GM18873 (cell line): ENCODE results near the gene IL1A.

Experiments used
- ATAC-seq: cut with Tn5 transposase; IDR thresholded peaks from one replicate; pipeline ENCODE4 v1.9.1; 2021; ENCODE audit warnings: mild to moderate bottlenecking, moderate library complexity, moderate number of reproducible peaks; ENCODE audit not compliant: unreplicated experiment, low FRiP score

The IL1A gene

DNA sequence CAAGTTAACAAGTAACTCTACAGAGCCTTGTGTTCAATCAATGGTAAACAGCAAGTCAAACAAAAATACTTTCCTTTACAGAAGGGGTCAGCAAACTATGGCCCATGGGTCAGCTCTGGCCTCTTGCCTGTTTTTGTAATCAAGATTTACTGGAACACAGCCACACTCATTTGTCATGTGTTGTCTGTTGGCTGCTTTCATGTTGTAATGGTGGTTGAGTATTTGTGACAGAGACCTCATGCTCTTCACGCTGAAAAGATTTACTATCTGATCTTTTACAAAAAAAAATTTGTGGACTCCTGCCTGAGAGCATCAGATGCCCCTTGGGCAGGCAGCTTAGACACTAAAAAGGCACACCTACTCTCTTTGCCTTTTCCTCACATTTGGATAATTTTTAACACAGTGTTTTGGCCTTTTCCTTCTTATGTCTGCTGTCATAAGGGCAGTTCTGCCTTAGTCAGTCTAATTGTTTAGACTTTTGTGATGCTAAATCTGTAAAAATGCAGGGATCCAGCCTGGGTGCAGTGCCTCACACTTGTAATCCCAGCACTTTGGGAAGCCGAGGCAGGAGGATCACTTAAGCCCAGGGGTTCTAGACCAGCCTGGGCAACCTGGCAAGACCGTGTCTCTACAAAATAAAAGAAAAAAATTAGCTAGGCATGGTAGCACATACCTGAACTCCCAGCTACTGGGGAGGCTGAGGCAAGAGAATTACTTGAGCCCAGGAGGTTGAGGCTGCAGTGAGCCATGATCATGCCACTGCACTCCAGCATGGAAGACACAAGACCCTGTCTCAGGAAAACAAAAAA lies 34.0 kb upstream of the IL1A start:
- no peak for ATAC-seq

- no peak for ATAC-seq
These were observed 32.9 kb upstream of the IL1A start for GRCh38 chr2:112817082-112817689.

- ATAC-seq, result no peak
These were observed 30.0 kb upstream of the IL1A start for GRCh38 chr2:112814278-112814677.

DNA sequence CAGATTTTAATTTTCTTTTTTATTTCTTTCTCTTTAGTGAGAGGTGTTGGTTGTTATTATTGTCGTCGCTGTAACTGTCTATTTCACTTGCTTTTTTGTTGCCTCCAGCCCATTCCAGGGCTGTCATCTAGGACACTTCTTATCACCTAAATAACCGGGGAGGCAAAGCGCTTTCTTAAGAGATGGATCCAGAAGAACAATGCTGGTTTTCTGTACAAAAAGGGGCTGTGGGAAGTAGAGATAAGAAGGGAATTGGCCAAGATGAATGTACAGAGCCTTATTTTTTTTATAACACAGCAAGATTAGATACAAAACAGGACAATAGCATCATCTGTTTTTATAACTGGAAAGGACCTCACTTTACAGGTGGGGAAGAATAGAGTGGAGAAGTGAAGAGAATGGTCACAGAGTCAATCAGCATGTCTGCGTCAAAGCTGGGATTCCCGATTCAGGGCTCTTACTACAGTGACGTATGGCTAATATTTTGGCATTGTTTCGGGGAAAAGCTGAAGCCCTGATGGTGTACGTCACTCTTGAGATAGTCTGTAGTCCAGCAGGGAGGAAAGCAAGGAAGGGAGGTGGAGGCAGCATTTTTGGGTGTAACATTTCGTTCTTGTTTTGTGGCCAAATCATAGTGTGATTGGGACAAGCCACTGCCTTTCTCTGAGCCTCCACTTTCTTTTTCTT lies 29.1 kb upstream of the IL1A start:
- ATAC-seq, result no peak

DNA sequence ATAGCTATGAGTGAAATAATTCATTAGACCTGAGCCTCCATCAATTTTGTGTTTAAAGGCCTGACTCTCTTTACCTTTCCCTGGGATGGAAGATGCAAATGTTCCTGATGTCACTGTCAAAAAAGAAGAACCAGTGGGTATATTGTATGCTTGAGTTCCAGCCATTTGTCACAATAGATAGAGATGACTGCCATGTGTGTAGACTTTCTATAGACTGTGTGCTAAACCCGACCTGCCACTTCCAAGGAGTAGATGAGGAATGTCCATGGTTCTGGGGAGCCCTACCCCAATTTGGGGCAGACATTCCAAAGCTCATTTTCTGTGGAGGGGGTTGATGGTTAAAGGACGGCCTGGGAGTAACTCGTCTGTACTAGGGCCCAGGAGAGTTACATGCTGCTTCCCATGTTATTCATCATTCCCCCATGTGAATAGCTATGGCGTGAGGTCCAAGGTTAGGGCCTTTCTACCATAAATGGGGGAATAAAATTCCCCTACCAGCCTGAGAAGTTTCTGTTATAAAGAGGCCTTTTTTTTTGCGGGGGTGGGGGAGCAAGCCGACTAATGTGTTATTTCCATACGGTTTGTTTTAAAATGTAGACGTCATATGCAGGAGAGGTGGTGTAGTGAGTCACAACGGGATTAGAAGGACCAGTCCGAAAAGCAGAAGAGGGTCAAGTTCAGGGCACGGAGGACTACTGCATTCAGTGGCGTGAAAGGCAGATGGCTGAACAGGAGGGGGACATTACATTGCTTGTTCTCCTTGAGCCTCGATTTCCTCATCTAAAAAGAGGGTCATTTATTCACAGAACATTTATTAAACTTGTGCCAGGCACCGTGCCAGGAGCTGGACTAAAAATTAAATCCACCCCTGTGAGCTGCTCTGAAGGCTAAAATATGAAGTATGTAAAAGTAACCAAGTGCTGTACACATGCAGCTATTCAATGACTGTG lies 28.3 kb upstream of the IL1A start:
- ATAC-seq, result no peak

GRCh38 chr2:112811841-112812306 lies 27.6 kb upstream of the IL1A start:
- no peak for ATAC-seq

DNA sequence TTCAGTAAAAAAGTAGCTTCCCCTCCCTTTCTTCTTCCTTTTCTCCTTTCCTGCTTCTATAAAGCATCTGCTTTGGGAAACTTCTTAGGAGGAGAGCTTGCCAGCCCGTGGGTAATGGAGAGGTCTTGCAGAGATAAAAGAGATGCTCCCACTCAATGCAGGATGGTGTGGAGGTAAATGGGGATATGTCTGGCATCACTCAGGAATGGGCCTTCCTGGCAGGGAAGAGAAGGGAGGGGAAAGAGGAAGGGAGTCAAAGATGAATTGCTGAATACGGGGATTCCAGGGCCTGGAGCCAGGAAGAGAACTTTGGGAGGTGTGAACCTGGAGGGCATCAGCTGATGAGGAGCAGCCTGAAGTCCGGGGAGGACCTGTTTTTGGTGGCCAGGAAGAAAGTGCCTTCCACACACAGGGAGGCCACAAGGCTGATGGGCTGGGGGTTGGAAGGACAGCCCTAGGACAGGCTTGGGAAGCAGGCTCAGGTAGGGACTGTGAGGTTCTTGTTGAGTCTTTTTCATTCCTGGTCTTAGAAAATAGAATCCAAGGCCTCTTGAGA lies 27.1 kb upstream of the IL1A start:
- ATAC-seq, result no peak

DNA sequence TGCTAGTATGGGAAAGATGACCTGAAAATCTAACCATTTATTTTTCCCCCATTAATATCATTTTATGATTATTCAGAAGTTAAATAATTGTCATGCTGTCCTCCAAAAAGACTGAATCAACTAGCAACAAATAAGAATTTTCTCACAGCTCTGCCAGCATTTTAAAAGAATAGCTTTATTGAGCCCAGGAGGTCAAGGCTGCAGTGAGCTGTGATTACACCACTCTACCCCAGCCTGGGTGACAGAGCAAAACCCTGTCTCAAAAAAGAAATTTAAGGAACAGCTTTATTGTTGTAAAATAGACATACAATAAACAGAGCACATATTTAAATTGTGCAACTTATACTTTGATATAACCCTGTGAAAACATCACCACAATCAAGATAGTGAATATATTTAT lies 24.8 kb upstream of the IL1A start:
- no peak for ATAC-seq

GRCh38 chr2:112807233-112807807 lies 23.0 kb upstream of the IL1A start:
- no peak for ATAC-seq

- peak; percentile 73 for ATAC-seq
These were observed 21.2 kb upstream of the IL1A start for GRCh38 chr2:112805542-112805941.

DNA sequence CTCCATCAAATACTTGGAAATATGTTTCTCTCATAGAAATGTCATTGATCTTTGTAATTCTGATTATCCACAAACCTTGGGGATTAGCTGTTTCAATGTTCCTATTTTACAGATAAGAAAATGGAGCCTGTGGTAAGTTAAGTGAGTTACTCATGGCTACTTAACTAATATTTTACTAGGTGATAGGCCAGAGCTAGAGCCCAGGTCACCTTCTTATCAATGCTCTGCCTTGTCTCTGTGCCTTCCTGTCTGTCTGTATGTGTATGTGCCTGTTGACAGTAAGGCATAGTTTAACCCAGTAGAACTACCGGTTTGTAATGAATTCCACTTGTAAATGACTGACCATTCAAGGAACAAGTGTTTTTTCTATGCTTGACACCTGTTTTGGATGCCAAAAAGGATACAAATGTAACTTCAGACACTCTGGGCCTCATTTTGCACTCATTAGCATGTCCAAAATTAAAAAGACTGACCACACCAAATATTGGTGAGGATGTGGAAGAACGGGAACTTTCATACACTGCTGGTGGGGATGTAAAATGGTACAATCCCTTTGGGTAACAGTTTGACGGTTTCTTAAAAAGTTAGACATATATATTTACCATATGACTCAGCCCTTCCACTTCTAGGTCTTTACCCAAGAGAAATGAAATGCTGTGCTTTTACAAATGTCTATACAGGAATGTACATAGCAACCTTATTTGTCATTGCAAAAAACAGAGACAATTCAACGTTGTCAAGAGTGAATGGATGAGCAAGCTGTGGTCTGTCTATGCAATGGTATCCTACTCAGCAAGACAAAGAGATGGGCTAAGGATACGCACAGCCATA lies 19.6 kb upstream of the IL1A start:
- ATAC-seq, result peak; percentile 45

- ATAC-seq, result no peak
These were observed 16.7 kb upstream of the IL1A start for GRCh38 chr2:112800881-112801583.

- no peak for ATAC-seq
These were observed 15.0 kb upstream of the IL1A start for GRCh38 chr2:112798979-112799975.

- ATAC-seq, result no peak
These were observed 12.2 kb upstream of the IL1A start for GRCh38 chr2:112796486-112796885.

DNA sequence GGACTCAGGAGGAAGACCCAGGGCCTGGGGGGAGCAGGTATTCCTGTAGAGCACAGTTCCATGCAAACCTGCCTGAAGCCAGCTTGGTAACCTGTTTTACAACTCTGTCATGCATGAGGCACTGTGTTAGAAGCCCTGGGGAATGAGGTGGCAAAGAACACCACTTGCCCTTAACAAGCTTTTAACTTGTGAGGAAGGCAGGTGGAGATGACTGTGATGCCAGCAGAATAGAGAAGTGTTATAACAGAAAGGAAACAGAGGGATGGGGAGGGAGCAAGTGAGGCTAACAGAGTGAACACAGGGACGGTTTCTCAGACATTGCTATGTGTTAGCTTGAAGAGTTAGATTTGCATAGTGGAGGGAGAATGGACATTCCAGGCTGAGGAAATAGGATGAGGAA lies 11.5 kb upstream of the IL1A start:
- ATAC-seq, result no peak

- ATAC-seq, result no peak
These were observed 10.5 kb upstream of the IL1A start for GRCh38 chr2:112794841-112795240.

GRCh38 chr2:112794131-112794733 lies 9.9 kb upstream of the IL1A start:
- ATAC-seq, result no peak
